ENCODE results near the gene CAST. TPM values are rescaled to one million over a fixed set of nuclear protein-coding genes. Genes with fewer than 3 reads are reported as not detected.

CAST gene
- total and polyA plus RNA-seq, 2 donors (not counting 3 experiments of a cell fraction or from before 2014, with no cell fraction given) = 33.7 to 194 TPM

DNA sequence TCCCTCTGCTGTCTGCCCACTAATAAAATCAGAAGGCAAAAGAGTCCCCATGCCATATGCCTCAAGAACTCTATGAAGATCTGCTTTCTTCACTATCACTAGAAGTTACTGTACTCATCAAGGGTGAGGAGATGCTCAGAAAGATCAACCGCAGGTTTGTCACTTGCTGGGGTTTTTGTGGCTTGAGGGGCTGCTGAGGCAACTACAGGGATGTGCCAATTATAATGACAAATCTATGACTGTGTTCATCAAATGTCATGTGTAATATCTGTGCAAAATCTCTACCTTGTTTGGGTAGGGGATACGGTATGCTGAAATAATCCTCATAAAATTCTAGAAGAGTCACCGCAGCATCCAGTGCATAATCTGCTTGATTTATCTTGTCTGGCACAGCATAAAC, 132.6 kb downstream of the CAST start:
- no peak for FAIRE-seq
- no peaks in the 10 kb centered on the region for H3K27me3 ChIP-seq (ENCODE audit: control insufficient read depth in 2 of 2, insufficient read depth in 2 of 2, low read length in 2 of 2)
- ChIA-PET POLR2A (no interaction called here), CTCF (no interaction called here)
- no peaks in the 10 kb centered on the region for H3K79me2 ChIP-seq (ENCODE audit: control insufficient read depth, insufficient read depth, low read length)
- H3K4me1 ChIP-seq (ENCODE audit: control insufficient read depth, extremely low read depth, insufficient read depth, low read length) = peaks cover 9% of the 10 kb centered on the region
- TF ChIP-seq, protein P1, sequence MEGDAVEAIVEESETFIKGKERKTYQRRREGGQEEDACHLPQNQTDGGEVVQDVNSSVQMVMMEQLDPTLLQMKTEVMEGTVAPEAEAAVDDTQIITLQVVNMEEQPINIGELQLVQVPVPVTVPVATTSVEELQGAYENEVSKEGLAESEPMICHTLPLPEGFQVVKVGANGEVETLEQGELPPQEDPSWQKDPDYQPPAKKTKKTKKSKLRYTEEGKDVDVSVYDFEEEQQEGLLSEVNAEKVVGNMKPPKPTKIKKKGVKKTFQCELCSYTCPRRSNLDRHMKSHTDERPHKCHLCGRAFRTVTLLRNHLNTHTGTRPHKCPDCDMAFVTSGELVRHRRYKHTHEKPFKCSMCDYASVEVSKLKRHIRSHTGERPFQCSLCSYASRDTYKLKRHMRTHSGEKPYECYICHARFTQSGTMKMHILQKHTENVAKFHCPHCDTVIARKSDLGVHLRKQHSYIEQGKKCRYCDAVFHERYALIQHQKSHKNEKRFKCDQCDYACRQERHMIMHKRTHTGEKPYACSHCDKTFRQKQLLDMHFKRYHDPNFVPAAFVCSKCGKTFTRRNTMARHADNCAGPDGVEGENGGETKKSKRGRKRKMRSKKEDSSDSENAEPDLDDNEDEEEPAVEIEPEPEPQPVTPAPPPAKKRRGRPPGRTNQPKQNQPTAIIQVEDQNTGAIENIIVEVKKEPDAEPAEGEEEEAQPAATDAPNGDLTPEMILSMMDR (IDR thresholded peaks at IDR 0.05; ENCODE audit: extremely low read depth in 1 of 2, insufficient read depth in 1 of 2, low read depth in 1 of 2, low read length in 2 of 2) = no peak
- TF ChIP-seq POLR2AphosphoS5 (IDR thresholded peaks at IDR 0.05; ENCODE audit: insufficient read depth, low read depth, low read length) = no peak
- TF ChIP-seq FOS (IDR thresholded peaks at IDR 0.05; ENCODE audit: borderline replicate concordance, insufficient read depth, low read length) = no peak
- TF ChIP-seq POLR2A (IDR thresholded peaks at IDR 0.05; ENCODE audit: low read depth, low read length) = no peak
- no peak for TF ChIP-seq MYC (IDR thresholded peaks at IDR 0.05; ENCODE audit: low read depth, low read length)
- TF ChIP-seq GATA2 (IDR thresholded peaks at IDR 0.05; ENCODE audit: insufficient read depth, insufficient read length, low read depth, low read length) = no peak
- TF ChIP-seq, protein P2, sequence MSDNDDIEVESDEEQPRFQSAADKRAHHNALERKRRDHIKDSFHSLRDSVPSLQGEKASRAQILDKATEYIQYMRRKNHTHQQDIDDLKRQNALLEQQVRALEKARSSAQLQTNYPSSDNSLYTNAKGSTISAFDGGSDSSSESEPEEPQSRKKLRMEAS (IDR thresholded peaks at IDR 0.05; ENCODE audit: insufficient read depth, insufficient read length) = no peak
- no peak for TF ChIP-seq EZH2 (IDR thresholded peaks at IDR 0.05; ENCODE audit: borderline replicate concordance, low read depth, low read length, severe bottlenecking)
- no peaks in the 10 kb centered on the region for H3K9me1 ChIP-seq (replicated peaks; ENCODE audit: control insufficient read depth, extremely low read depth, insufficient read depth, low read length)
- H3K27ac ChIP-seq (ENCODE audit: insufficient read depth, low read depth, low read length) = no peak overlapping the region
- no peak overlapping the region for H3K4me2 ChIP-seq (ENCODE audit: insufficient read depth, low read length)
- H4K20me1 ChIP-seq (replicated peaks; ENCODE audit: control insufficient read depth, extremely low read depth, insufficient read depth, low read length) = no peaks in the 10 kb centered on the region
- peaks cover 3 to 7% of the 10 kb centered on the region in 2 experiments for H3K36me3 ChIP-seq (ENCODE audit: control insufficient read depth in 2 of 2, extremely low read depth in 1 of 2, insufficient read depth in 2 of 2, low read length in 2 of 2)
- no peak overlapping the region for H3K9ac ChIP-seq (replicated peaks; ENCODE audit: extremely low read depth, insufficient read depth, low read length)
- BruUV-seq (replicated peaks) = no TSS peak
- DNase-seq (ENCODE audit: low read depth, low spot score) = no peak
- intact Hi-C loops (cut with micrococcal nuclease) = no loop called here
- dilution Hi-C loops (cut with MboI; ENCODE audit: extremely low pct_ligation_motif_present, low sequenced_read_pairs) = no loop called here
- no peaks in the 10 kb centered on the region for H3K9me3 ChIP-seq (replicated peaks; ENCODE audit: control insufficient read depth, insufficient read depth, low read length)
- no peak overlapping the region for H3K4me3 ChIP-seq (replicated peaks in 1 of 3; ENCODE audit: insufficient read depth in 1 of 3, low read depth in 1 of 3, low read length in 3 of 3)
- no peak overlapping the region for H2AFZ ChIP-seq (ENCODE audit: low read depth, low read length)

Data from endothelial cell of umbilical vein (primary cell).